ENCODE measurements around the gene THSD7A.

The THSD7A gene

DNA sequence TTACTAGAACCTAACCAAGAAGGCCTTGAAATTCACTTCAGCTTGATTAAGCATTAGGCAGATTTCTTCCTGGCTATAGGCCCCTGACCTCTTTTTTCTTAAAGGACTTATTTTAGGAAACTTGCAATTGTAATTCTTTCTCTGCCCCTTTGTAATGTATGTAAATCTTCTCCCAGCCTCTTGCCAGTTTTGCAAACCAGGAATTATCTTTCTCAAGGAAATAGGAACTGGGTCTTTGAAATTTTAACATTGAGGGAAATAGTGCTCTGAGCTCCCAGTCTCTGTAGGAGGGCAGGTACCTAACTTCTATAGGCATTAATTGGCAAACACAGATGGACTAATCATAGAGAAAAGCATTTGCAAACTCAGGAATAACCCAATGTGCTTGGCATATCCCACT is 342.7 kb downstream of the THSD7A start:
- DNase-seq, result no peak

DNA sequence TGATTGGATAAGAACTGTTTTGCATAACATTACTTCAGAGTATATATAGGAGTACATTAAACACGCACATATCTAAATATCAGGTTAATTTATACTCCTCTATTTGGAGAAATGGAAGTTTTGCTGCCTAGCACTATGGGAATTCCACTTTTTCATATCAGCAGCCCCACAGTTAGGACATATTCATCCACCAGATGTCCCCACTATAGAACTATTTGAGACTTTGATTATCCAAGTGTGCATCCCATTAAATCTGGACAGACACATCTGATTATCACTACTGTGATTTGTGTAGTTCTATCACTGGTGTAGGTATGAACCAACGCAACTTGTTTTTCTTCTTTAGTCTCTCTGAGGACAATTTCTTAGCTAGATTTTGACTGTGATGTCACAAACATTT is 345.7 kb downstream of the THSD7A start:
- no peak for DNase-seq

DNA sequence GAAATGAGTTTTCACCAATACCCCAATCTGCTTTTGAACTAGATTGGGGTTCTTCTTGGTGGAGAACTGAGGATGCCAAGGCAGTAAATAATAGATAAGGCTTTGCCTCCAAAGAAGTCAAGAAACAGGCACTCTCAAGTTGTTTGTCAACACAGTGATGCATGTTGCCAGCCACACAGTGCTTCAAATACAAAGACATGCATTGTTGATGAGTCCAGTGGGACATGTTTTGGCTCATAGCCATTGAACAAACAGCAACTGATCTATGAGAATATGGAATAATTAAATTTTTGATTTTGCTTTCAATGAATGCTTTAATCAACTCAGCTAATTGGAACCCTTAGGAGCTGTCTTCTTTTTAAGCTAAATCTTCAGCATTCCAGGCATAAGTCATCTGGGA is 346.4 kb downstream of the THSD7A start:
- DNase-seq, result no peak

DNA sequence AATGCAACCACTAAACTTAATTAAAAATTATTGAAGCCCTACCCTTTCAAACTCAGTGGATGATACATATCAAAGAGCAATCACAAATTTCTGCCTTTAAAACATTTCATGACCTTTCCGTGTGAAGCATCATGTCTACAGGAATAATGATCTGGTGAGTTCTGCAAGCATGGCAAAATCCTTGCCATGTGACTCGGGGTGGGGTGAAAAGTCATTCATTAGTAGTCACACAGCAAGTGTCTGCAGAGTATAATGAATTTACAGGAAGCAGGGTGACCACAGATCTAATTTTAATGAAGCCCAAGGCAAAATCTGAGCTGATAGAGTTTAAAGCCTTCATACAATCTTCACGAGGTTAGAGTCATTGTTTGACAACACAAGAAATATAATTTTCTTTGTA is 351.9 kb downstream of the THSD7A start:
- DNase-seq, result no peak

DNA sequence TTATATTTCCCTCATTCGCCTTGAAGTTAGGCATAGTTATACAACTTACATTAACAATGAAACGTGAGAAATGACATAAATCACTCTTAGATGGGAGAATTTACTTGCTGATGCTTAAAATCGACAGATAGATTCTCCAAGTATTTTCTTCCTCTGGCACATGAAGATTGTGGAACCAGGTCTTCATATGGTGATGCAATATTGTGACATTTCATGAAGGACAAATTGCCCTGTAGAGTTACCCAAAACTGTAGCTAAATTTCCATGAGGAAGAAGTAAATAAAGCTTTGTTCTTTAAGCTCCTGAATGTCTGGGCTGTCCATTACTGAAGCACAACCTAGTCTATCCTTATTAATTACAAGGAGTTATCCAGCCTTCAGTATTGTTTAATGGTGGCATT is 353.1 kb downstream of the THSD7A start:
- no peak for DNase-seq

DNA sequence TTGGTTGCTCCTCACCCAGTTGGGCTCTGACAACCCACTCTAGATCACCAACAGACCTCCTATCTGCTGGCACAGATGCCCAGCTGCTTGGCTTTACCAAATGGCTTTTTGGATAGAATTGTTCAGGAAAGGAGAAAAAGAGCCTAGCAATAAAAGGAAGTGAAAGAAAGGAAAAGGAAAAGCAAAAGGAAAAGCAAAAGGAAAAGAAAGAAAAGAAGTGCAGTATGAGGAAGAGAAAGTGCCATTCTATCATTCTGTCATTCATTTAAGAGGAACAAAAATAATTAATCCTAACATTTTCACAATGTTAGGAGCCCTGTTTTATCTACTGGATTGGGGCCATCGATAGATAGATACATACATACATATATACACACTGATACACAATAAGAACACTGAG is 353.6 kb downstream of the THSD7A start:
- DNase-seq, result no peak

DNA sequence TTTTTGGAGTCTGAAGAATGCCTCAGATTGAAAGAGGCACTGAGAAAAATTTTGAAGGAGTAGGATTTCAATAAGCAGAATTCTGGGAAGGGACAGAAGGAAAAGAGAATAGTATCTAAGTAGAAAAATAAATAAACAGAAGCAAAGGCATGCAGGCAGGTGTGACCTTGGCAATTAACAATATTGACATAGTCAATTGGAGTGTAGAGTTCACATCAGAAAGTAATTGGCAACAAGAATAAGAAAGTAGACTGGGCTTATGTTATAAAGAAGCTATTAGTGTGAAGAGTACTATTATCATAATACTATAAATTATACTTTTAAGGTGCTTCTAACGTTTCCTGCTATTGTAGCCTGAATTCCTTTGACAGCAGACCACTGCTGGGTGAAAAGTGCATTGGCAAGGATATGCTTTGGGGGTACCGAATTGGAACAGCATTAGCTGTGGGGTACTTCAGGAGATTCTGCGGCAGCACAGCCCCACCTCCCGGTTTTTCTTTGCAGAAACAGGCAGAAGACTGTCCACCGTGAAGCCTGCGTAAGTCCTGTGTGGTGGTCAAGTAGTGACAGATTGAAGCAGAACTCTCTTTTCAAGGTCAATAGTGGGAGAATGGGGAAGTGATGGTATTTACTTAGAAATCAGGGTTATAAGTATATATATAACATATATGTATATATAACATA is 357.0 kb downstream of the THSD7A start:
- DNase-seq, result no peak

DNA sequence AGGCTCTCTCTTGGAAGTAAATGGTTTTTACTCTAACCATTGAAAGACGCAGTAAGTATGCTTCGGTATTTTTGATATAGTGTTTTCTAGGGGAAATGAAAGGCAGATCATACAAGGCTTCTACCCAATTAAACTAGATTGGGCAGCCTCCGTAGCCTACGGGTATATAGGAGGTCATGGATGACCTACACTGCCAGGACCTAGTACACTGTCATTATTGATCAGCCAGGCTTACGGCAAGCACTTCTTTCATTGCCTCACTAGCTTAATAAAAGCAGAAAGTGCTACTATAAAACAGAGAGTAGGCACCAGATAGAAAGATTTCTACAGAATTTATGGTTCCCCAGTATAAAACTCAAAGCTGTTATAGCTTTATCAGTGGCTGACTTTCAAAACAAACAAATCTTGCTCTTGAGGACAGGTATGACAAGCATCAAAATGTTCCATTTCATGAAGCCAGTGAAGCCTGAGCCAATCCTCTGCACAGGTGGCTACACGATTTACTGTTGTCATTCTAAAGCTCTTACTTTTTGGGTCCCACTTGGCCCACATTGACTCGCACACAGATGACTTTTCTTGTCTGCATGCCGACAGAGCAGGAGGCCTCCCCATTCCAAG is 358.1 kb downstream of the THSD7A start:
- no peak for DNase-seq

DNA sequence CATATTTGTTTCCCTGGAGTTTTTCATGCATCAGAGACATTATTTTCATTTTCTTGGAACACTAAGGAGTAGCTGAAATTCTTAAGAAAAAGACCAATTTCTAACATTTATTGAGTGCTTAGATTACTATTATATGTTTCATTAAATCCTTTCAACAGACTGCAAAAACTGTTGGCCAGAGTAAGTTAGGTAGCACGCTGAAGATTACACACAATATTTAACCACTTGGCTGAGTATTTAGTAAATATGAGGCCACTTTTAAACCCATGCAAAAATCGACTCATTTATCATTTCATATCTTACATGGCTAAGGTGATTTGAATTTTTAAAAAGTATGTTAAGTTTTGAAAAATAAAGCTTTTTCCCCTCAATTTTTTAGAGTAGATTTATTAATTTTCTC is 358.8 kb downstream of the THSD7A start:
- no peak for DNase-seq

DNA sequence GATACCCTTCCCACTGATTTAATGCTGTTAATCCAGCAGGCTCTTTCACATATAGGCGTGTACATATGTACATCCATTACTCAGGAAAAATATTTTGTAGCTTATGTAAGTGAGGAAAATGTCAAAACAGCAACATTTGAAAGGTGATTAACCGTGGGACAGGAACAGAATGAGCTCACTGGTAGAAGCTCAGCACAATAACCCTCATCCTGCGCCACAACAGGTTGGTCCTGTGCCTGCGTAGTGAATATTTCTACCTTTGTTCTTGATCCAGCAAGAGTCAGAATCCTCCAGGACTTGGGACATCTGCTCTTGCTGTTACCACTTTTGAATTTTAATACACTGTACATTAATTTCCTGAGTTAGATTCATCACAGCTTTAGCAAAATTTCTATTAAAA is 359.4 kb downstream of the THSD7A start:
- no peak for DNase-seq

DNA sequence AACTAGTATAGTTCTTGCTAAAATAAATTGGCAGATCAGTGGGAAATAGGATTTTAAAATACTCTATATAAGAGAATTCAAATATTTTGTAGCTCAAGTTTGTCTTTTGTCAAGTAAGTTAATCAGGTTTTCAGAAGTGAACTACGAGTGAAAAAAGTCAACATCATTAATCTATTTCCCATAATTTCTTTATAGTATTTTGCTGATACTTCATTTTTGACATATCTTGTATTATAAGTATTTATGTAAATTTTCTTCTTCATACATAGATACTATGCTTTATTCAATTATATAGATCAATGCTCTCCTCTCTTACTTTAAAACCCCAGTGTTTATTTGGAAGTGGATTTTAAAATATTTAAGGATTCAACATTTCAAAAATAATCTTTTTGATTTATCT is 360.7 kb downstream of the THSD7A start:
- no peak for DNase-seq

DNA sequence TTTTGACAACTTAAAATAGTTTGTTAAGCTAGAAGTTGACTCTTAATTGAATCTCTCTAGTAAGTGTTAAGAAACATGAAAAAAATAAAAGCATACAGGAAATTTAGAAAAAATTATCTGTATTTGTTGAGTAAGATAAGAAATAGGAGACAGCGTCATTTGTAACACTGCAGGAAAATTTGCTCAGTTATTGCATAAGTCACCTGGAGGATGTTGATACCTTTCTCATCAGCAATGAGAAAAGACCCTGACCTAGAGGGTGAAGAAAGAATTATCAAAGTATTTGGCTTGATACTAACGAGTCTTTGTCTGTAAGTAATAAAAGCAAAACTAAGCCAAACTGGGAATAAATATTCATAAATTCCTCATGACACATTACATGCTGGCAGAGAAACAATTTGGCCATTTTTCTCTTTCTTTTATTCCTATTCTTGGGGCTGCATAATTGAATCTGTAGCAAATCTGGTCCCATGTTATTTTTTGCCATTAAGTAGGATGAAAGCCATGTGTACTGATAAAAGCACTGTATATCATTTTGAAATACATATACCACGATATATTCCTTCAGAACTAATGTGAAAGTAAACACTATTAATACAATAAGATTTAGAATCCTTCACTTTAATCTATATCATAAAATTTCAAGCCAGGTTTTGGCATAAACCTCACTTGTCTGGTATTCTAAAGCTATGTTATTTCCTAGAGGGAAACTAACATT is 362.8 kb downstream of the THSD7A start:
- DNase-seq, result no peak

DNA sequence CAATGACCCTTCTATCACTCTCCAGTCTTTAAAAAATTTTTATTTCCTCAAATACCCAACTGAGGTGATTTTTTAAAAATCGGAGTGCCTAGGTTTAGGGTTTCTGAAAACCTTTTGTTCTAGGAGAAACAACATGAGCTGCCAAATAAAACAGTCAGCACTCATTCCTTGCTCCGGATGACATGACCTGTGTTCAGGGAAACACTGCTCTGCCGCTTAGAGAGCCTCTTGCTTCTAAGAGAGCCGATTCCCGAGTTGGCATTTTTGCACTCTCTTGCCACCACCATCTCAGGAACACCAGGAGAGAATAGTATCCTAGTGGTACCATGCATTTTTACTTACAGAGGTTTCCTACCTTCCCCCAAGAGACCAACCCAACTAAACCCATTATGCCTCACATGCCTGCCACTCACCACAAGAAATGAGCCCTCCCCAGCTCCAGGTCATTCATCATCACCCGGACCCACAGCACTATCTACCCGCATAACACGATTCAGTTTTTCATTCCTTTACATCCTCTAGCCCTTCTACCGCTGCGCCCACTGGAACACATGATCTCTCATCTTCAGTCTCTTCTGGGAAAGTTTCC is 365.4 kb downstream of the THSD7A start:
- no peak for DNase-seq

DNA sequence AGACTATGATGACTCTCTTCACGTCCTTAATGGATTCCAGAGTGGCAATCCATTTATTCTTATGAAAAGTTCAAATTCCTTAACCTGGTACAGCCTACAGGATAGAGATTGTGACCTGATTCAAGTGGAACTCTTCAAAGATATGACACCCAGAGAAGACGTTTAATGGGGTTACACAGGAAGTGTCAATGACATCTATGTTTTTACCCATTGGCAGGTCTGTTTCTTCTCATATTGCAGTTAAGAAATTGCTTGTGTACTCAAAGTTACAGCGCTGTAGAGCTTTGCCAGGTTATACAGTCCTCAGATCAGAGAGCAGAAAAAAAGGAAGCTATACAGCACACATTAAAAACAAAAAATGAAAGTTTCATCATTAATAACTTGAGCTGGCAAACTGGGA is 367.4 kb downstream of the THSD7A start:
- DNase-seq, result no peak

DNA sequence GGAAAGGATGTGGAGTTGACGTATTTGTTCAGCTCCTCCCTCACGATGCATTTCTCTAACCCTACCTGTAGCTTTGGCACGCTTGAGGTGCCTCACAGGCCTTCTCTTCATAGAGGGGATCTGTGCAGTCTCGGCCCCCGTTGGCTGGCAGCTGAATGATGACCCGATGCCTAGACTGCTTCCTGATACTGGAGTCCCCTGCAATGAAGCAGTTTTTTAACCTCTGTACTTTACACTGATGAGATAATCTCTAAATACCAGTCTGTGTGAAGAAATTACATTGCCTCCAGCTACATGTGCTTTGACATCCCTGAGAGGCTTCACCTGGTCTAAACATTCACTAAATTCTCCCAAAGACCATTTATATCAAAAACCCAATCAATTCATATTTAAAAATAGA is 370.1 kb downstream of the THSD7A start:
- DNase-seq, result no peak

DNA sequence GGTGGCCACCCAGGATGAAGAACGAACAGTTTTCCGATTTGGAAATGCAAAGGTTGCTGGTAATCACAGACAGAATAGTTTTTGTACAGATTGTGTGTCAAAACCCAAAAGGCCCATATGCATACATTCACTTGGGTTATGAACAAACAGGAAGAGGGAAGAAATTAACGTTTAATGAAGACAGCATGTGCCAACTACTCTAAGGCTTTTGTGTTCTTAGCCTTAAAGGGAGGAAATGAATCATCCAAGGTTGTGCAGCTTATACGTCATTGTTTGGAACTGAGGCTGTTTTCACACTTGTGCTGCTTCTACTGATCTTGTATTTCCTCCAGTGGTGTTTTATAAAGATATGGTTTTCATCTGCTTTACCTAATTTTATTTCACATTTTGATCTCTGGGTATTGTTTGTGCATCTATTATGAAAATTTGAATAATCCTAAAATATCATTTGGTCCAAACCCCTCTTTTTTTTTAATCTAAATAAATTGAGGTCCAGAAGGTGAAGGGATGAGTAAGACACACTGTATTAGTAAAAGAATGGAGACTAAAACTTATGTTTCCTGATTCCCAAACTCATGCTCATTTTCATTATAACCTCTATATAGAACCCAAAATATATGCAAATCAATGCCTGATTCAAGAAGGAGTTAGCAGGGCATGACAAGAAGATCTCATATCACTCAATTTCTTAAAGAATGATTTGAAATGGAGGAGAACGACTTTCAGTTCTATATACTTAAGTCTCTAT is 373.1 kb downstream of the THSD7A start:
- no peak for DNase-seq

DNA sequence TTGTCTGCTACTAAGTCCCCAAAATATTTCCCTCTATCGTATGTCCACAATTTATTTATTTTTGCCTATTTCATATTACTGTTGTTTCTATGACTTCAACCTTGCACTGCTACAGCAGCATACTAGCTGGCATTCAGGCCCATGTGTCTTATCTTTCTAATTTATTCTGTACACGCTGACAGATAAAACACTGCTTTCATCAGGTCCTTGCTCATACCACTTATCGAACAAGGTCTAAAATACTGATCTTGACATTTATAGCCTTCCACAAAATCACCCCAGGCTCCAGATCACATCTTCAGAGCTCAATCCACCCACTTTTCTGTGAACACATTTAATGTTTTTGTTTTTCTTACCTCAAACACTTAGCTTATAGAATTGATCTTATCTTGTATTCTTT is 374.6 kb downstream of the THSD7A start:
- no peak for DNase-seq

DNA sequence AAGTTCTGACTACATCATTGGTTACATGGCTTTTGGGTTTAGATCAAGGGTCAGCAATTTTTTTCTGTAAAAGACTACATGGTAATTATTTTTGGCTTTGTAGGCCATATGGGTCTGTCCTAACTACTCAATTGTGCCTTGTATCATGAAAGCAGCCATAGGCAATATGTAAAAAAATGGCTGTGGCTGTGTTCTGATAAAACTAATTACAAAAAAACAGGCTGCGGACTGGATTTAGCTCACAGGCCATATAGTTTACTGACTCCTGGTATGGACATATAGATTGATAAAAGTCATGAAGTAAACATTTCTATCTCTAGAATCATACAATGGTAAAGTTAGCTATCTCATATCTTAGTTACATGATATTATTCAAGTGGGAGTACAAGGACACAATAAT is 375.4 kb downstream of the THSD7A start:
- no peak for DNase-seq

DNA sequence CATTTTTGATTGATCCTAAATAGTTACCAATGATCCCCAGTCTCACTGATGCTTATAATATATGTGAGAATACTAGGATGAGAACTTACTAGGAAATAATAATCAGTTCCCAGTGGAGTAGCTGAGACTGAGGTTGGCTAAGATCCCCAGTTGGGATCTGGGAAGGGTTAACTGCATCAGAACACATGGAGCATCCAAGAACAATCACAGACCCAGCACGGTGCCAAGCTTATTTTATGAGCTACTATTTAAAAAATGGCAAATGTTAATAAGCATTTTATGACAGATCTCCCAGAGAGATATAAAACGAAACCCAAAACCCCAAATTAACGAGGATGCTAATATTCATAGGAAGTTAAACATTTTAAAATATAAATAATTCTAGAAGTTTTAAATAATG is 379.5 kb downstream of the THSD7A start:
- no peak for DNase-seq

DNA sequence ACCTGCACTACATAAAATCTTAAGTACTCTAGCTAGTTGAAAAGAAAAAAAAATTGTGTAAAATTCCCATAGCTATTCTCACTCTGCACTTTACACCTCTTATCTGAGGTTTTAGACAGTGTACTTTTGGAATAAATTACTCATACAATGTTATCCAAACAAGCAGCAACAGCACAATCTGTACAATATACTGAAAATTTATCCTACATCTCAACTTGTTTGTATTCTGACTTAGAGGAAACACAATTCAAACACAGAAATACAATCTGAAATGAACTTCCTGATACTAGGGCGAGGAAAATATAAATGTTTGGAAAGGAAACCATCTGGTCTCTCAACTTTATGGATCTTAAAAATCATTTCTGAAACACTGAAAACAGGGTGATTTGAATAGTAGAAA is 381.7 kb downstream of the THSD7A start:
- DNase-seq, result no peak

DNA sequence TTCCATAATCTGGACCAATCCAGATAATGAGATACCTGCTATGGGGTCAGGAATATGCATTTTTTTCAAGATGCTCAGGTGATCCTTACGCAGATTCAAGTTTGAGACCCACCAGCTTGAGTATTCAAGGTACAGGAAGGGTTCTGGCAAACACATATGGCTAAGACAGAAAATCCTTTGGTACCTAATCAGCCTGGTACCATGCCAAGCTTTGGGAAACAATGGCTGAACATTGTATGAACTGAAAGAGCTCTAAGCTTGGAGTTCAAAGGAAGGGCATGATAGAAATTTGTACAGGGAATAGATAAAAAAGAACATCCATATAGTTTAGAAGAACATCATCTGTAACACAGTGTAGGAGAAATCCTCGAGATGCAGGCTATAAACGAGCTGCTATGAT is 382.7 kb downstream of the THSD7A start:
- no peak for DNase-seq

DNA sequence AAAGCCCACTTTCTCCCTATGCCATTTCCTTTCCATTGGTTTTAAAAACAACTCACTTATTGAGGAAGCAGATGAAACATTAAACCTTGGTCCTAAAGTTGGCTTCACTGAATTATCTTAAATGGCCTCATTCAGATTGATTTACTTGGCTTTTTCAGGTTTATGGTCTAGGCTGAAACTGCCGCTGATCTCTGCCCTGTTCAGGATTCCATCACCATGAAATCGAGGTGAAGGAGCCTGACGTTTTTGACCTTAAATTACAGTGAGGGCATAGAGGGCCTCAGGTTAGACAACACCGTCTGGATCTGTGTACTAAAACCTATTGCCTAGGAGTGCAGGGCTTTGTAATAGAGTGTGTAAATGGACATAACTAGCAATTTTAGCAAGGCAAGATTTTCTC is 383.7 kb downstream of the THSD7A start:
- no peak for DNase-seq

DNA sequence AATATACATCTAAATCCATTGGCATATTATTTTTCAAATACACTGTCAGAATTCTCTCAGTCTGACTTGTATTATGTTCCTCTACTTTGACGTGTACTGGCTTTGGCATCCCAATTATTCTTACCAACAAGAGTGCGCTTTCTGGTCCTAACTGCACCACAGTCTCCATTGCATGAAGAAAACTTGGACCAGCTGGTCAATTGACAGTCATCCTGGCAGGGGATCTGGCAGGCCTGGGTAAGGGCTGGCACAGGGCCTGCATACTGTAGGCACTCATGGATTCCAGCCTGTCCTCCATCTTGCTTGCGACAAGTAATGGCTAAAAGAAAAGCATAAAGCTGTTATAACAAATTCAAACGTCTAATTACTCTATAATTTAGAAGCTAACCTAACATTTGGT is 384.9 kb downstream of the THSD7A start:
- DNase-seq, result no peak

Measured in activated CD8-positive, alpha-beta memory T cell treated with anti-CD3 and anti-CD28 coated beads, Interleukin-2, amount 50 U/mL, for 48 hours (primary cell).